HCT116 (cell line): Measurements from ENCODE around the gene LCN9.

Experiments used
- ATF3 ChIP-seq: IDR thresholded peaks from 2 replicates; pipeline ENCODE4 v1.6.1; 2012
- POLR2A ChIP-seq: IDR thresholded peaks from 2 replicates; pipeline ENCODE4 v1.7.0; 2011; ENCODE audit warnings: borderline replicate concordance; ENCODE audit not compliant: insufficient read depth, insufficient read length; ENCODE audit errors: extremely low read depth
- POLR2AphosphoS5 ChIP-seq: IDR thresholded peaks from 2 replicates; pipeline ENCODE4 v1.6.1; 2011; ENCODE audit warnings: mild to moderate bottlenecking, low read depth, low read length, moderate library complexity
- RAD21 ChIP-seq: IDR thresholded peaks from 2 replicates; pipeline ENCODE4 v1.6.1; 2012; ENCODE audit warnings: low read depth, mild to moderate bottlenecking
- REST ChIP-seq: IDR thresholded peaks from 2 replicates; pipeline ENCODE4 v1.6.1; 2012; ENCODE audit warnings: low read depth
- YY1 ChIP-seq: IDR thresholded peaks from 2 replicates; pipeline ENCODE4 v1.6.1; 2011; ENCODE audit warnings: low read length, low read depth, moderate library complexity, mild to moderate bottlenecking; ENCODE audit not compliant: insufficient replicate concordance; ENCODE audit errors: extremely low read depth
- ZNF274 ChIP-seq: fragments of 200-500 bp; sonication (Bioruptor generic); IDR thresholded peaks from 2 replicates; pipeline ENCODE4 v1.6.1; 2014; ENCODE audit warnings: mild to moderate bottlenecking, low read depth, low read length, inconsistent platforms
- TF ChIP-seq, protein P1 (sequence below), 3 experiments: fragments of 200-600 bp in 1 of 3; sonication (generic) in 1 of 3; IDR thresholded peaks in 2 of 3; conservative IDR thresholded peaks in 1 of 3; 2 replicates each; pipeline ENCODE4 v1.5.1; 2012 to 2017; ENCODE audit warnings: low read depth in 2 of 3, low read length in 2 of 3, antibody characterized with exemption in 1 of 3, borderline replicate concordance in 1 of 3, control low read depth in 1 of 3, mild to moderate bottlenecking in 1 of 3, mixed read lengths in 1 of 3, mixed run types in 1 of 3, moderate library complexity in 1 of 3; ENCODE audit not compliant: insufficient read depth in 1 of 3

DNA sequence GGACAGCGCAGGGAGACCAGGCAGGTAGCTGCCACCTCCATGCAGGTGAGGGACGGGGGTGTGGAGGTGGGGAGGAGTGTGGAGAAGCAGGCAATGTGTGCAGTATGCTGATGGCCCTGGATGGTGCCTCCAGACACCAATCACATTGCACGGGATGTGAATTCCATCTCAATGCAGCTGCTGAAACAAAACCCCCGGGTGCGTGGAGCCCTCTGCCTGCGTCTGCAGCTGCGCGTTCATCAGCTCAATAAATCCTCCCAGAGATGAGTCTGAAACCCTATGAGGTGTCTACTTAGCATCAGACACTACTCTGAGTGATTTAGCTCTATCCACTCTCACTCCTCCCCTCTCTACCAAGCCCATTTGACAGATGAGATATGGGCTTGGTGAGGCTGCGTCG lies 25.9 kb downstream of the LCN9 start:
- TF ChIP-seq, protein P1, sequence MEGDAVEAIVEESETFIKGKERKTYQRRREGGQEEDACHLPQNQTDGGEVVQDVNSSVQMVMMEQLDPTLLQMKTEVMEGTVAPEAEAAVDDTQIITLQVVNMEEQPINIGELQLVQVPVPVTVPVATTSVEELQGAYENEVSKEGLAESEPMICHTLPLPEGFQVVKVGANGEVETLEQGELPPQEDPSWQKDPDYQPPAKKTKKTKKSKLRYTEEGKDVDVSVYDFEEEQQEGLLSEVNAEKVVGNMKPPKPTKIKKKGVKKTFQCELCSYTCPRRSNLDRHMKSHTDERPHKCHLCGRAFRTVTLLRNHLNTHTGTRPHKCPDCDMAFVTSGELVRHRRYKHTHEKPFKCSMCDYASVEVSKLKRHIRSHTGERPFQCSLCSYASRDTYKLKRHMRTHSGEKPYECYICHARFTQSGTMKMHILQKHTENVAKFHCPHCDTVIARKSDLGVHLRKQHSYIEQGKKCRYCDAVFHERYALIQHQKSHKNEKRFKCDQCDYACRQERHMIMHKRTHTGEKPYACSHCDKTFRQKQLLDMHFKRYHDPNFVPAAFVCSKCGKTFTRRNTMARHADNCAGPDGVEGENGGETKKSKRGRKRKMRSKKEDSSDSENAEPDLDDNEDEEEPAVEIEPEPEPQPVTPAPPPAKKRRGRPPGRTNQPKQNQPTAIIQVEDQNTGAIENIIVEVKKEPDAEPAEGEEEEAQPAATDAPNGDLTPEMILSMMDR (IDR thresholded peaks at IDR 0.05 in 2 of 3, conservative IDR thresholded peaks at IDR 0.05 in 1 of 3; ENCODE audit: borderline replicate concordance in 1 of 3, insufficient read depth in 1 of 3, low read depth in 2 of 3, low read length in 2 of 3) = no peak
- TF ChIP-seq POLR2AphosphoS5 (no peak), POLR2A (no peak), ATF3 (no peak), RAD21 (no peak), REST (no peak), ZNF274 (no peak), YY1 (no peak)
